Thoracic aorta (tissue), 2 donors: ENCODE measurements around the gene GYS2. TPM values are rescaled to one million over a fixed set of nuclear protein-coding genes. Genes with fewer than 3 reads are reported as not detected.

Experiments
- ATAC-seq: fragments of 150-250 bp; one replicate; pipeline ENCODE4 v1.8.0; 2017; ENCODE audit warnings: low read depth; ENCODE audit not compliant: insufficient number of reproducible peaks, low FRiP score
- DNase-seq: peaks from one replicate; pipeline ENCODE4 v3.0.0-alpha.2; 2020; ENCODE audit warnings: low spot score
- H3K27ac ChIP-seq, 2 donors: fragments of 200-600 bp; sonication (generic); 1 replicate in 1 of 2; 2 replicates in 1 of 2; pipeline ENCODE4 v1.5.1; 2016; ENCODE audit warnings: mild to moderate bottlenecking in 2 of 2, moderate library complexity in 2 of 2
- H3K27me3 ChIP-seq: fragments of 200-600 bp; sonication (generic); replicated peaks from 2 replicates; pipeline ENCODE4 v1.6.0; 2016; ENCODE audit warnings: mild to moderate bottlenecking; ENCODE audit not compliant: insufficient read depth
- H3K36me3 ChIP-seq: fragments of 200-600 bp; sonication (generic); one replicate; pipeline ENCODE4 v1.5.1; 2016
- H3K4me1 ChIP-seq, 2 donors: fragments of 200-600 bp; sonication (generic); 1 replicate in 1 of 2; 2 replicates in 1 of 2; pipeline versions ENCODE4 v1.5.1 to v1.6.0; 2016; ENCODE audit warnings: low read depth in 2 of 2, mild to moderate bottlenecking in 1 of 2; ENCODE audit not compliant: control insufficient read depth in 1 of 2
- H3K4me3 ChIP-seq: fragments of 200-600 bp; sonication (generic); 2 replicates; pipeline ENCODE4 v1.5.1; 2016; ENCODE audit warnings: mild to moderate bottlenecking
- H3K9me3 ChIP-seq: fragments of 200-600 bp; sonication (generic); 2 replicates; pipeline ENCODE4 v1.5.1; 2016
- total RNA-seq, 2 donors: library from RNA; depleted of rRNA; stranded (reverse); fragments of >200 nt; gene quantifications; one replicate each; pipeline versions ENCODE4 v1.1.0 to v1.2.3, GENCODE V29; 2016
- TF ChIP-seq, protein P1 (sequence below): fragments of 200-600 bp; sonication (generic); IDR thresholded peaks from one replicate; pipeline ENCODE4 v1.5.1; 2019; ENCODE audit warnings: antibody characterized with exemption

The GYS2 gene
- total RNA-seq, 2 donors from 2014 or later, result not detected

DNA sequence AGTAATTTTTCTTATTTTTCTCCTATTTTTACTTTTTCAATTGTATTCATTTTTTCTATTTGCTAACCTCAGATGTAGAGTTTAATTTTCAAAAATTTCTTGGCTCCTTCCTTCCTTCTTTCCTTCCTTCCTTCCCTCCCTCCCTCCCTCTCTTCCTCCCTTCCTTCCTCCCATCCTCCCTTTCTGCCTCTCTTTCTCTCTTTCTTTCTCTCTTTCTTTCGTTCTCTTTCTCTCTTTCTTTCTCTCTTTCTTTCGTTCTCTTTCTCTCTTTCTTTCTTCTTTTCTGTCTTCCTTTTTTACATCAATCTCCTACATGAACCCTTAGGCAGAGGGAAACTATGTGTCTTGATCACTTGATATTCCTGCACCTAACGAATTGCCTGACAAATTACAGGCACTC lies 12.4 kb upstream of the GYS2 start:
- no peaks in the 10 kb centered on the region for H3K27me3 ChIP-seq
- H3K9me3 ChIP-seq, result no peaks in the 10 kb centered on the region
- H3K4me1 ChIP-seq, result peaks cover 6 to 11% of the 10 kb centered on the region in 2 donors

DNA sequence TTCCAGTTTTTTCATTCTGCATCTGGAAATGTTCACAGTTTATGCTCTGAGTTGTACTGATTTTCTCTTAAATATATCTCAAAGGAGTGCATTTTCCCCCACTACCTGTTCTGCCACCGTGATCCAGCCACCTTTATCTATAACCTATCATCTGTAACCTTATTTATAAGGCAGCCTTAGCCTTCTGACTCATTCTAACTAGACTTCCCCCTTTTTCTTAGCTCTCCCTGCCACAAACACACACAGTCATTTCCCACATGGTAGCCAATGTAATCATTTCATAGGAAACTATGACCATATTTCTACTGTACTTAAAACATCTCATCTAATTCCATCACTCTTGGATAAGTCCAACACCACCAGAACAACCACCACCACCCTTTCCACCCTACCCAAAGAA lies 10.8 kb upstream of the GYS2 start:
- no peak for ATAC-seq
- TF ChIP-seq, protein P1, sequence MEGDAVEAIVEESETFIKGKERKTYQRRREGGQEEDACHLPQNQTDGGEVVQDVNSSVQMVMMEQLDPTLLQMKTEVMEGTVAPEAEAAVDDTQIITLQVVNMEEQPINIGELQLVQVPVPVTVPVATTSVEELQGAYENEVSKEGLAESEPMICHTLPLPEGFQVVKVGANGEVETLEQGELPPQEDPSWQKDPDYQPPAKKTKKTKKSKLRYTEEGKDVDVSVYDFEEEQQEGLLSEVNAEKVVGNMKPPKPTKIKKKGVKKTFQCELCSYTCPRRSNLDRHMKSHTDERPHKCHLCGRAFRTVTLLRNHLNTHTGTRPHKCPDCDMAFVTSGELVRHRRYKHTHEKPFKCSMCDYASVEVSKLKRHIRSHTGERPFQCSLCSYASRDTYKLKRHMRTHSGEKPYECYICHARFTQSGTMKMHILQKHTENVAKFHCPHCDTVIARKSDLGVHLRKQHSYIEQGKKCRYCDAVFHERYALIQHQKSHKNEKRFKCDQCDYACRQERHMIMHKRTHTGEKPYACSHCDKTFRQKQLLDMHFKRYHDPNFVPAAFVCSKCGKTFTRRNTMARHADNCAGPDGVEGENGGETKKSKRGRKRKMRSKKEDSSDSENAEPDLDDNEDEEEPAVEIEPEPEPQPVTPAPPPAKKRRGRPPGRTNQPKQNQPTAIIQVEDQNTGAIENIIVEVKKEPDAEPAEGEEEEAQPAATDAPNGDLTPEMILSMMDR, result no peak
- no peak for DNase-seq

More for the DNA sequence above, 12.4 kb upstream of the GYS2 start:
- TF ChIP-seq, protein P1, result no peak
- Histone ChIP-seq H3K4me3 (no peak overlapping the region), H3K36me3 (no peaks in the 10 kb centered on the region), H3K27ac (no peak overlapping the region)
- DNase-seq (no peak), ATAC-seq (no peak)

DNA sequence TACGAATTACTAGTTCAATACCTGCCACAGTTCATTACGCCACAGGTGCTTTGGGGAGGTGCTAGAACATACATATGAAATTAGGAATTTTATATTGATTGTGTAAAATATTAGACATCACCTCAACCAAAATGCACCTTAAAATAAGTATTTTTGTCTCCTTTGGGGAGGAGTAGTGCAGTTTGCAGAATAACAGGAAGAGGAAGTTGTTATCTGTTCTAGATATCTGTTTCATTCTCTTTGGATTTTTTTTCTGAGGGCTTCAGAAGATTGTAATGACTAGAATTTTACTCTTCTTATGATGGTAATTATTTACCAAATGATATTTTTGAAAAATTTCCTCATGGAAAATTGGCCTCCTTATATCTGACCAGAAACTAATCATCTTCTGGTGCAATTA lies 9.9 kb upstream of the GYS2 start:
- H3K36me3 ChIP-seq, result no peaks in the 10 kb centered on the region
- TF ChIP-seq, protein P1, result no peak
- ATAC-seq, result no peak
- peaks cover 6 to 11% of the 10 kb centered on the region in 2 donors for H3K4me1 ChIP-seq
- no peaks in the 10 kb centered on the region for H3K27me3 ChIP-seq
- no peak for DNase-seq
- H3K4me3 ChIP-seq, result no peak overlapping the region
- H3K9me3 ChIP-seq, result no peaks in the 10 kb centered on the region
- H3K27ac ChIP-seq, result no peak overlapping the region

More for the DNA sequence above, 10.8 kb upstream of the GYS2 start:
- H3K36me3 ChIP-seq, result no peaks in the 10 kb centered on the region
- no peak overlapping the region for H3K4me3 ChIP-seq
- H3K27ac ChIP-seq, result no peak overlapping the region
- H3K27me3 ChIP-seq, result no peaks in the 10 kb centered on the region
- no peaks in the 10 kb centered on the region for H3K9me3 ChIP-seq
- peaks cover 6 to 11% of the 10 kb centered on the region in 2 donors for H3K4me1 ChIP-seq

DNA sequence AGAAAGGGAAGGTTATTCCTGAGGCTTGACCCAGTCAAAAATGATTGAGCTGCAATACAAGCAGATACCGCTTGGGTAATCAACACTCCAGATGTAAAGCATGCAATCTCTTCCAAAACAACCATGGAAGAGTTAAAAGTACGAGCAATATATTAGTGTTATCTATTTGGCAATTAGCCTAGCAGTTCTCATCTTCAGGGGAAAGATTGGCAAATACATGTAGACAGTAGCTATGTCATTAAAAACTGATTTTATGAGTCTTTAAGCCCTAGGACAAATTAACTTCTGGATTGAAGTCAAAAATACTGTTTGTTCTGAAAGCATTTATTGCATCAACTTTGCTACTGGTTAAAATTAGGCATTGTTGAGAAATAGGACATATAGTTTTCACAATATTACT lies 9.3 kb upstream of the GYS2 start:
- DNase-seq (no peak), ATAC-seq (no peak)
- Histone ChIP-seq H3K4me1 (peaks cover 6 to 11% of the 10 kb centered on the region in 2 donors), H3K36me3 (no peaks in the 10 kb centered on the region), H3K4me3 (no peak overlapping the region), H3K27ac (no peak overlapping the region), H3K27me3 (no peaks in the 10 kb centered on the region), H3K9me3 (no peaks in the 10 kb centered on the region)
- TF ChIP-seq, protein P1, result no peak

DNA sequence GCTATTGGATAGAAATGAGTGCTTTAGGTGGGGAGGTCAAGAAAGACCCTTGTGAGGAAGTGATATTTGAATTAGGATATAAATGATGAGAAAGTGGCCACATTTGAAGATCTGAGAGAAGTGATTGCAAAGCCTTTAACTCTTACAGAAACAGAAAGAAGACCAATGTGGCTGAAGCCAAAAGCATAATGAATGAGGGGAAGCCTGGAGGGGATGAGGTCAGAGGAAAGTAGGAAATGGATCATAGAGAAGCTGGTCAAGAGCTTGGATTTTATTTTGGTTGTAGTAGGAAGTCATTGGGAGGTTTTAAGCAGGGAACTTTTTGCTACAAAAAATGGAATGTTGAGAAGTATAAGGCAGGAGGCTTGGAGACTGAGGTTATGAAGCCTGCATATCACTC lies 3.5 kb upstream of the GYS2 start:
- DNase-seq (no peak), ATAC-seq (no peak)
- no peak overlapping the region for H3K4me3 ChIP-seq
- TF ChIP-seq, protein P1, result no peak
- H3K27me3 ChIP-seq, result no peaks in the 10 kb centered on the region
- H3K9me3 ChIP-seq, result no peaks in the 10 kb centered on the region
- no peaks in the 10 kb centered on the region for H3K4me1 ChIP-seq
- no peak overlapping the region for H3K27ac ChIP-seq
- H3K36me3 ChIP-seq, result no peaks in the 10 kb centered on the region
